NCI-H146 (cell line): Measurements from ENCODE around the gene SIGLEC9.
"Not testable (repeated sequence)": the region's sequence is repeated elsewhere in the genome, so short reads cannot be mapped to it uniquely, and the experiment has no call there.

ENCODE experiments used
- DNase-seq: peaks from one replicate; lab custom pipeline; 2025; lab: John Stamatoyannopoulos, UW

Gene SIGLEC9

GRCh38 chr19:51123802-51124201 is 904 bp upstream of the SIGLEC9 start:
- no peak for DNase-seq

DNA sequence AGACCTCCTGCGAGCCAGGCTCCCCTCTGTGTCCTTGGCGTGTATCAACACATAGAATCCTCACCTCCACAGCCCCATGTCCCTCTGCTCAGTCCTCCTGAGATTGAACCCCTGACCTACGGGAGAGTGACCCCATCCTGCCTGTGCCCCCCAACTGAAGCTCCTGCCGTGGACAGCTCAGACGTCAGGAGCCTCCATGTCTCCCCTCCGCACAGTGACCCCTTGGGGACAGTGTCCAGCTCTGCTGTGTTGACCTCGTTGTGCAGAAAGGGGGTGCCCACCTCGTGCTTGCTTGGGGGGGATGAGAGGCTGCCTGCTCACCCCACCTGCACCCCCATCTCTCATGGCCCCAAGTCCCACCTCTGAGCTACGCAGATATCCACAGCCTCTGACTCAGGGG is 490 bp upstream of the SIGLEC9 start:
- DNase-seq: no peak

GRCh38 chr19:51125421-51126075 is 842 bp downstream of the SIGLEC9 start:
- DNase-seq: no peak

- no peak for DNase-seq
Measured at GRCh38 chr19:51127032-51127431, 2.3 kb downstream of the SIGLEC9 start.

GRCh38 chr19:51127755-51128154 is 3.0 kb downstream of the SIGLEC9 start:
- no peak for DNase-seq

- no peak for DNase-seq
Measured at GRCh38 chr19:51128227-51128626, 3.5 kb downstream of the SIGLEC9 start.

DNA sequence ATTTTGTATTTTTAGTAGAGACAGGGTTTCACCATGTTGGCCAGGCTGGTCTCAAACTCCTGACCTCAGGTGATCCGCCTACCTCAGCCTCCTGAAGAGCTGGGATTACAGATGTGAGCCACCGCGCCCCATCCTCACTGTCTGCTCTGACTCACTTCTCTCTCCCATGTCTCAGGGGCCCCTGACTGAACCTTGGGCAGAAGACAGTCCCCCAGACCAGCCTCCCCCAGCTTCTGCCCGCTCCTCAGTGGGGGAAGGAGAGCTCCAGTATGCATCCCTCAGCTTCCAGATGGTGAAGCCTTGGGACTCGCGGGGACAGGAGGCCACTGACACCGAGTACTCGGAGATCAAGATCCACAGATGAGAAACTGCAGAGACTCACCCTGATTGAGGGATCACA is 5.0 kb downstream of the SIGLEC9 start:
- no peak for DNase-seq

DNA sequence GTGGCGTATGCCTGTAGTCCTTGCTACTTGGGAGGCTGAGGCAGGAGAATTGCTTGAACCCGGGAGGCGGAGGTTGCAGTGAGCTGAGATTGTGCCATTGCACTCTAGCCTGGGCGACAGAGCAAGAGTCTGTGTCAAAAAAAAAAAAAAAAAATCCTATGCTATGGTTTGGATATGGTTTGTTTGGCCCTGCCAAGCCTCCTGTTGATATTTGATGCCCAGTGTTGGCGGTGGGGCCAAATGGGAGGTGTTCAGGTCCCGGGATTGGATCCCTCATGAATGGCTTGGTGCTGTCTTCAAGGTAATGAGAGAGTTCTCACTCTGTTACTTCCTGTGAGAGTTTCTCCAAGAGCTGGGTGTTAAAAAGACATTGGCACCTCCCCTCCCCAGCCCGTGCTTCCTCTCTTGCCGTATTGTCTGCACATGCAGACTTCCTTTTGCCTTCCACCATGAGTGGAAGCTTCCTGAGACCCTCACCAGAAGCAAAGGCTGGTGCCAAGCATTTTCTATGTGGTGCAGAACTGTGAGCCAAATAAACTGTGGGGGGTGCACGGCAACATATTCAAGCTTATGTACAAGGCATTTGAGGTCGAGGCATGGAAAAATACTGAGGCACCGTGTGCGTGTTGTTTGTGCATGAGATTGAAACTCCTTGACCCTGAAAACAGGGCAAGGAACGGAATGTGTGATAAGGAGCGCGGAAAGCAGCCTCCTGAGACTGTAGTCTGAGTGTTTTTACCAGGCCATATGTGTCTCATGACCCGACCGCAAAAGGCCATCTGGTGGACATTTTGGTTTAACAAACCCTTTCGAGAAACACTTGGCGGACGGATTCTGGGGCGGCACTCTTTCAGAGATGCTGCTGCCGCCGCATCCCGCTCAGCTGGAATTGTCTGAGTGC is 7.3 kb downstream of the SIGLEC9 start:
- DNase-seq: no peak

- DNase-seq: no peak
Measured at GRCh38 chr19:51135004-51135403, 10.3 kb downstream of the SIGLEC9 start.

- no peak for DNase-seq
Measured at GRCh38 chr19:51135986-51136762, 11.5 kb downstream of the SIGLEC9 start.

DNA sequence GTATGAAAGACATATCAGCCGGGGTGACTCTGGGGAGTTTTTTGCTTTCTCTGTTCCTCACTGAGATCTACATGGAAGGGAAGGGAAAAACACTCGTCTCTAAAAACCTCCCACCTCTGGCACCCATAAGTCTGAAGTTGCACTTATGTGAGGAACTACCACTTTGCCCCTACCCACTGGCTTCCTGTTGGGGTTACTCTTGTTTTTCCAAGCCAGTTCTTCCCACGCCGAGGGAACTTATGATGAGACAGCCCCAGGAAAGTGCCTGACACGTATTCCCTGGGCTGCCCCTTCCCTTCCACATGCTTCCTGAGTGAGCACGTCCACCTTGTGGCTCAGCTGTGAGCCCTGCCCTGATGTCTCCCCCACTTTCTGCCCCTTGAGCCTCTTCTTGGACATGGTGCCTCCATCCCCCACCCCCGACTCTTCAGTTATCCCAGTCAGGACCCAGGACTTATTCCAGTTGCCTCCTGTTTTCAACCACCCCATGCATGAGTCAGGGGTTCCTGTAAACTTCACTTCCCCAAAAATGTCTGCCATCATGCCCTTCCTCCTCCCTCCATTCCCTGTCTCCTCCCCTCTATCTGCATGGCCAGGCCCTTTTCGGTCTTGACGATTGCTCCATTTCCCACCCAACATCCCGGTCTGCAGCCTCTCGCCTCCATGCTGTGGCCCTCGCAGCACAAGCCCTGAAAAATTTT is 12.3 kb downstream of the SIGLEC9 start:
- no peak for DNase-seq

GRCh38 chr19:51137792-51138425 is 13.2 kb downstream of the SIGLEC9 start:
- DNase-seq: no peak

DNA sequence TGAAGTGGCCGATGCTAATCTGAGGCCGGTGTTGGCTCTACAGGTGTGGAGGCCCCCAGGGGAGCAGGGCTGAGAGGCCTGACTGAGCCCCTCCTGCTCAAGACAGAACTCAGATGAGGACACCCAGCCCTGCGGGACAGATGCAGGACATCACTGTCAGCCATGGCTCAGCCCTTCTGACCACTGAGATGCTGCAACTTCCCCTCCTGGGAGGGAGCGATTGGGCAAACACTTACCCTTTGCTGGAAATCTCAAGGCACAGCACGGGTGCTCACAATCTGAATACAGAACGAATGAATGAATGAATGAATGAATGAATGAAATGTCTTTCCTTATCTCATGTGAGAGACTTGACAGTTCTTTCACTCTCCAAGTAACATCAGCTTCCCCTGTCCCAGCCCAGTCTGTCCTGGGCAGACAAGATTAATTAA is 13.9 kb downstream of the SIGLEC9 start:
- DNase-seq: no peak

DNA sequence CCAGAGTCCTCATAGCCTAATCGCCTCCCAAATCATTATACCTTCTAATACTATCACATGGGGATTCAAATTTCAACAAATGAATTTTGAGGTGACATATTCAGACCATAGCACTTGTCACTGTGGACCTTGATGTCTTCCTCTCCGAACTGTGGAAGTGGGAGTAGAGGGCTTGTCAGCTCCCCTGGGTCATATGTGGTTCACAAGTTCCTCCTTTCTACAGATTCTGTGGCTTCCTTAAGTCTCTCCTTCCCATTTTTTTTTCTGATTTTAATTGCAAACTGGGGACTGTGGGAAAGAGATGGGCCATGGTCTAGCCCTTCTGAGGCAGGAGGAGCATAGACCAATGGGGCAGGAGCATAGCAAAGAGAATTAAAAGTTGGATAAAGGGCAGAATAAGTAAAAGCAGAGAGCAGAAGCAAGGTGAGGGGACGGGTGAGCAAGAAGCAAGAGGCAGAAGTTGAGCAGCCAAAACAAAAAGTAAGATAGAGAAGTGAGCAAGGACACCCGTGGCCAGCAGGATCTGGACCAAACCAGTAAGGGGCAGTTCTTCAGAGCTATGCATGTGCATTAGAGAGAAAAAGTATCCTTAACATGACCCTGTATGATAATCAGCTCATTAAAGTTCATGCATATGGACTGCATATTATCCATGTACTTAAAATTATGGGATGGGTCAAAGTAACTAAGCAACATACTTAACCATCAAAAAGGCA is 14.8 kb downstream of the SIGLEC9 start:
- DNase-seq: no peak

DNA sequence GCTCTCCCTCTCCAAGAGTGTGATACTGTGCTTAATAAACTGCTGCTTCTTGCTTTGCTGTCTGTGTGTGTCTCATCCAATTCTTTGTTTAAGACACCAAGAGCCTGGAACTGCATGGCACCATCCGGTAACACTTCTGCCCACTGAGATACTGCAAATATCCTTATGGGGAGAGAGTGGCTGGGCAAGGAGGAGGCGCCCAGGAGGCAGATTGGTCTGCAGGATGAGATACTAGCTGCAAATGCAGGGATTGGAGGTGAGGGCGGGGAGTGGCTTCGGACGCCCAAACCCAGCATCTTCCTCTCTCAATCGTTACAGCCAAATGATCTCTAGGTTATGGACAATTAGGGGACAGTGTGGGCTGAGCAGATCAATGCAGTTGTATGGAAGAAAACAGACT is 15.7 kb downstream of the SIGLEC9 start:
- no peak for DNase-seq

GRCh38 chr19:51141181-51141580 is 16.5 kb downstream of the SIGLEC9 start:
- DNase-seq: no peak

GRCh38 chr19:51142119-51142518 is 17.4 kb downstream of the SIGLEC9 start, which contains the start of gene SIGLEC7:
Gene SIGLEC7 (plus strand): TSS chr19:51142301. CDS start chr19:51142370, 69 bp downstream.
- no peak for DNase-seq

DNA sequence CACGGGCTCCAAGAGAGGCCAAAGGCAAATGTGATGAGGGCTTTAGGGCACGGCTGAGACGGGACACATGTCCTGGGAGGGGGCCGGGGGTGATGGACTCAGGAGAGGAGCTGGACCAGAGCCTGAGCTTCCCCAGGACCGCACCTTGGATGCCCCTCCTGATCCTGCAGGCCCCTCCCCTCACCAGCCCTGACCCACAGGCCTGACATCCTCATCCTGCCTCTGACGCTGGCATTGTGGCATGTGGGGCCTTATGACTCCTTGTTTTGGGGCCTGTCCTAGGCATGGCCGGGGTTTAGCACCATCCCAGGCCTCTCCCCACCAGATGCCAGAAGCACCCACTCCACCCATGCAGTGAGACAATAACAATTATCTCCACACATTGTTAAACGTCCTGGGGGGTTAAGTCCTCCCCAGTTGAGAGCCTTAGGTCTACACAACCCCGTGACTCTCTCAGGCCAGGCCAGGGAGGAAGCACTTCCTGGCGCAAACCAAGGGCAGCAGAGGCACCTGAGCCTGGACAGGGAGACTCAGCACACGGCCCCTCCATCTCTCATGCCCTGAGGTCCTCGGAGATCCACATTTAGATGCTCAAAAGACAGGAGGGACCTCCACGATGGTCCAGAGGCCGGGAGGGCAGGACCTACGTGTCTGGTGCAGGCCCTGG is 18.2 kb downstream of the SIGLEC9 start:
- DNase-seq: not testable (repeated sequence)

DNA sequence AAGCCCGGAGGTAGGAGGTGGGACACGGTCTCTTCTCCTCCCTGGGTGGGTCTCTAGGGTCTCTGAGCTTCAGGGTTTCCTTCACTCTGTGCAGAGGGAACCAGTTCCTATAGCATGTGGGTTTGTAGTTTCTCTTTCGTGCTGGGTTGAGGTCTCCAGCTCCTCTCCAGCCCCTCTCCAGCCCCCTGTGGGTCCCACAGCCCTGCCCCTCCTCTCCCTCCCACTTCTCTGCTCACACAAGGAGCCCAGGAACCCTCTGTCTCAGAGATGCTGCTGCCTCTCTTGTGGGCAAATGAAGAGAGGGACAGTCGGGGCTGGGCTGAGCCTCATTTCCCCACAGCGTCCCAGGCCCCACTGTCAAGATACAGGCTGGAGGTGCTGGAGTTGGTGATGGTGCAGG is 18.8 kb downstream of the SIGLEC9 start:
- DNase-seq: no peak

GRCh38 chr19:51144482-51145045 is 19.9 kb downstream of the SIGLEC9 start:
- no peak for DNase-seq
